Activated T-cell treated with anti-CD3 and anti-CD28 coated beads, Interleukin-2, amount 50 U/mL, for 24 hours (primary cell): ENCODE results near the gene VWA8.
"Not testable (repeated sequence)": the region's sequence is repeated elsewhere in the genome, so short reads cannot be mapped to it uniquely, and the experiment has no call there.

Source experiments
- DNase-seq: peaks from one replicate; pipeline ENCODE4 v3.0.0-alpha.2; 2020
- H3K27ac Mint-ChIP-seq: 2 replicates; pipeline ENCODE4 v1.8.0; 2020; ENCODE audit warnings: mild to moderate bottlenecking, mixed read lengths
- H3K27me3 Mint-ChIP-seq: 2 replicates; pipeline ENCODE4 v1.8.0; 2020; ENCODE audit warnings: mixed read lengths
- H3K36me3 Mint-ChIP-seq: 2 replicates; pipeline ENCODE4 v1.8.0; 2020; ENCODE audit warnings: low read depth, mixed read lengths
- H3K4me1 Mint-ChIP-seq: 2 replicates; pipeline ENCODE4 v1.8.0; 2020; ENCODE audit warnings: low read depth, mixed read lengths
- H3K4me3 Mint-ChIP-seq: 2 replicates; pipeline ENCODE4 v1.8.0; 2020; ENCODE audit warnings: mild to moderate bottlenecking, moderate library complexity, mixed read lengths
- H3K9me3 Mint-ChIP-seq: 2 replicates; pipeline ENCODE4 v1.8.0; 2020; ENCODE audit warnings: mixed read lengths

Gene VWA8

DNA sequence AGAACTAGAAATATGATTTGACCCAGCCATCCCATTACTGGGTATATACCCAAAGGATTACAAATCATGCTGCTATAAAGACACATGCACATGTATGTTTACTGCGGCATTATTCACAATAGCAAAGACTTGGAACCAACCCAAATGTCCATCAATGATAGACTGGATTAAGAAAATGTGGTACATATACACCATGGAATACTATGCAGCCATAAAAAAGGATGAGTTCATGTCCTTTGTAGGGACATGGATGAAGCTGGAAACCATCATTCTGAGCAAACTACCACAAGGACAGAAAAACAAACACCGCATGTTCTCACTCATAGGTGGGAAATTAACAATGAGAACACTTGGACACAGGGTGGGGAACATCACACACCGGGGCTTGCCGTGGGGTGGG is 38.0 kb downstream of the VWA8 start:
- H3K4me3 Mint-ChIP-seq, H3K27ac Mint-ChIP-seq, H3K27me3 Mint-ChIP-seq, DNase-seq: not testable (repeated sequence)
- peaks cover 76% of the 10 kb centered on the region for H3K4me1 Mint-ChIP-seq
- peaks cover 77% of the 10 kb centered on the region for H3K36me3 Mint-ChIP-seq
- H3K9me3 Mint-ChIP-seq: peaks cover 30% of the 10 kb centered on the region

DNA sequence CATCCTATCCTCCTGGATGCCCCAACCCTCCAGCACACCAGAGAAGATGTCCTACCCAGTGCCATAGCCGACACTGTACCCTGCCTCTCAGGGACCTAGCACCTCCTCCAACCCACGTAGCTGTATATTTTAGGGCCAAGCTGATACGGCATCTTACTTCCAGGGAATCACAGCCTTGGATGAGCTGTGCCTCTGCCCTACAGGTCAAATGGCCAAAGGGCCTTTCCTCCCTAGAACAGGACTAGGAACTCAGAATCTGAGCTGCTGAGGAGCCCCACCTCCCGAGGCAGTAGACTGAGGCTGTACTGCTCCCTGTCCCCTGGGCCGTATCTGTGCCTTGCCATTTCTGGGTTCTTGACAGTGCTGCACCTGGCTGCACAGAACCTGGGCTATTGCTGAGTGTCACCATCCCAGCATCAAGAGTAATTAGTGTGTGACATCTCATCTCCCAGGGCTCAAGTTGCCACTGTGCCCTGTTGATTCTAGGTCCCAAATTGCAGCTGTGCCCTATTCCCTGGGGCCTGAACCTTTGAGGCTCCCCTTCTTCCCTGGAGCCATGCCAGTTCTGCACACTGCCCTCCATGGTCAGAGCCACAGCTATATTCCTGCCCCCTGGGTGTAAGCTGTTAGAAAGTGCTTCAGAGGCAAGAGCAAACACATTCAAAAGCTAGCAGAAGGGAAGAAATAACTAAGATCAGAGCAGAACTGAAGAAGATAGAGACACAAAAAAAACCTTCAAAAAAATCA is 41.0 kb downstream of the VWA8 start:
- no peak overlapping the region for H3K4me3 Mint-ChIP-seq
- peak overlapping the region; percentile 77 for H3K27ac Mint-ChIP-seq

DNA sequence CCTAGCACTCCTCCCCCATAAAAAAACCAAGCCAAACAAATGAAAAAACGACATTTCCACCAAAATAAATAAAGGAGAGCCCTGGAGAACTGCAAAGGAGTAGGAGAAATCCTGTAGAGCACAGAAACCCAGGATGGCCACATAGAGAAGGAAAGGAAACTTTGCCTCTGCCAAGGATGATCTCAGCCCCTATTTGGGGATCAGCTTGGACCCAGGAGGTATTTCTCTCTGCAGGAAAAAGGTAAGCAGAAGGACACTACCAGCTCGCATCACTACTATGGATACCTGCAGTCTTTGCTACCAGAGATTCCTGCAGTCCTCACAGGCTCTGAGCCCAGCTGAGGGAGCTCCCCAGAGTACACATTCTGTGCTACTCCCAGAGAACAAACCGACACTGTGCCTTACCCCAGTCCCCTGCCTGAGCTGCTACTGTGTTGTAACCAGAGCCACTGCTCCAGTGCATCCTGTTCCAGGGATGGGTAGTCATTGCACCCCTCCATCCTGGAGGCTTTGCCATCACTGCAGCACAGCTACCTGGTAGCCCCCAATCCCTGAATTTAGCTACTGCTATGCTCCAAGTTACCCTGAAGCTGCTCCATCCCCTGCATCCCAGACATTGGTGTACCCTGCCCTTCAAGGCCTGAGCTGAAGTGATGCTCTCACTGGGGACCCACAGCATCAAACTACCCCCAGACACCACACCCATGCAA is 41.7 kb downstream of the VWA8 start:
- Mint-ChIP-seq H3K9me3 (peaks cover 16% of the 10 kb centered on the region), H3K36me3 (peaks cover 51% of the 10 kb centered on the region), H3K4me3 (no peak overlapping the region), H3K27ac (peak overlapping the region; percentile 77), H3K27me3 (no peaks in the 10 kb centered on the region), H3K4me1 (peaks cover 79% of the 10 kb centered on the region)
- no peak for DNase-seq

More for the DNA sequence above, 41.0 kb downstream of the VWA8 start:
- Mint-ChIP-seq H3K9me3 (peaks cover 22% of the 10 kb centered on the region), H3K27me3 (no peaks in the 10 kb centered on the region), H3K36me3 (peaks cover 54% of the 10 kb centered on the region), H3K4me1 (peaks cover 79% of the 10 kb centered on the region)
- no peak for DNase-seq

DNA sequence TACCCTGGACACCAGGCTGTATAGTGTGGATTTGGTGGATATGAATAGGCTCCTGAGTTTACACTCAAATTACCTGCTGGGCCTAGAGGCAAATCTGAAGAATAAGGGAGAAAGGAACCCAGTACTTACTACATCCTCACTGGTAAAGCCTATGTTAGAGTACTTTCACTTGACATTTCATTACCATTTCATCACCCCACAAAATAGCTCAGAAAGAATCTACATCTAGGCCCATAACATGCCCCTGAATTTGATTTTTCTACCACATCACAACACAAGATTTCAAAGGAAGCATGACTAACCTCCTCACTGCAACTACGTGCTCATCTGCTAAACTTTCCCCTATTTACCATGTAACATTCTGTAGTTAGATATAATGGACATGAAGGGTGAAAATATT is 43.3 kb downstream of the VWA8 start:
- no peak for DNase-seq
- Mint-ChIP-seq H3K27me3 (no peaks in the 10 kb centered on the region), H3K36me3 (peaks cover 41% of the 10 kb centered on the region), H3K4me3 (peak overlapping the region; percentile 59), H3K4me1 (peaks cover 76% of the 10 kb centered on the region), H3K27ac (peak overlapping the region; percentile 92), H3K9me3 (peaks cover 8% of the 10 kb centered on the region)

DNA sequence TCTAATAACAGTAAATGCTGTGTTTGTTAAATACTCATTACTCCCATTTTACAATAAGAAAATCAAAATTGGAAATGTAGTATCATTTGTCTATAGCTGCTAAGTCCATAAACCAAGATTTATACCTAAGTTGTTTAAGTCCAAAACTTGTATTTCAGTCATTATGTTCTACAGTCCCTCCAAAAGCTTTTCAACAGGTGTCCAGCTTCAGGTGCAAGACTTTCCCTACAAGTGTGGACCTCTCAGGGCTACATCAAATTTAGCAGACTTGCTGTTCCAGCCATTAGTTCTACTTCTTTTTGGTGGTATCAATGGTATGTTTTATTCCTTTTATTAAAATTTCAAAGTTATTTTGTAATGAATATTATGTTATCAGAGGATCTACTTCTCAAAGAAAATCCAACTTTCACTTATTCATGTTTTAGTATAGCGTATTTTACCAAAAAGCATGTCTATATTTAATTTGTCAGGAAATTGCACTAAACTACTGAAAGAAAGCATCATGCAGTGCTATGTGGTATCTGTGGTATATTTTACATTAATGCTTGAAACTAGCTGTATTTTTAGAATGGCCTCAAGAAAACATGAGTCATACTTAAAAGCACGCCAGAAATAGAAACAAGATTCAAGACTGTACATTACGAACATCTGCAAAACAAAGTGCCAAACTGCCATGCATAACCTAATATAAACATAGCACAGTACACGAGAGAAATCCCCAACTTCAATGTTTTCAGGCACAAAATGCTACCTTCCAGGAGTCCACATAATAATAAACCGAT is 44.5 kb downstream of the VWA8 start:
- no peak for DNase-seq
- H3K9me3 Mint-ChIP-seq: peaks cover 2% of the 10 kb centered on the region
- peak overlapping the region; percentile 70 for H3K4me3 Mint-ChIP-seq
- H3K27me3 Mint-ChIP-seq: no peaks in the 10 kb centered on the region
- H3K36me3 Mint-ChIP-seq: peaks cover 32% of the 10 kb centered on the region
- peaks cover 70% of the 10 kb centered on the region for H3K4me1 Mint-ChIP-seq
- peak overlapping the region; percentile 95 for H3K27ac Mint-ChIP-seq

DNA sequence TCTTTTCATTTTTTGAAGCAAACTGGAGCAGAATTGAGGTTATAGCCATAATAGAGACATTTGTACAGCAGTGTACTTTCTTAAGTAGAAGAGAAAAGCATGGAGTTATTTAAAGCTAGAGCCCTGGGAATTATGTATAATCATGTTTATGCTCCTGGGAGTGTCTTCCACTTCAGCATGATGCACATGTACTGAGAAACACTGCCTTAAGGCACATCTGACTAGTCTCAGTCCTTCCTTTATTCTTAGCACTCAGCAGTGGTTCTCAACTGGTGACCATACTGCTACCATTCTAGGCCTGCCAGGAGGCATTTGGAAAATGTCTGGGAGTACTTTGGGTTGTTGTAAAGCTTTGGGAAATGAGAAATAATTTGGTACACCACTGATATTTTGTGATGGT is 45.8 kb downstream of the VWA8 start:
- Mint-ChIP-seq H3K36me3 (peaks cover 32% of the 10 kb centered on the region), H3K9me3 (no peaks in the 10 kb centered on the region), H3K27ac (peak overlapping the region; percentile 95), H3K4me3 (no peak overlapping the region), H3K4me1 (peaks cover 62% of the 10 kb centered on the region), H3K27me3 (no peaks in the 10 kb centered on the region)
- no peak for DNase-seq

DNA sequence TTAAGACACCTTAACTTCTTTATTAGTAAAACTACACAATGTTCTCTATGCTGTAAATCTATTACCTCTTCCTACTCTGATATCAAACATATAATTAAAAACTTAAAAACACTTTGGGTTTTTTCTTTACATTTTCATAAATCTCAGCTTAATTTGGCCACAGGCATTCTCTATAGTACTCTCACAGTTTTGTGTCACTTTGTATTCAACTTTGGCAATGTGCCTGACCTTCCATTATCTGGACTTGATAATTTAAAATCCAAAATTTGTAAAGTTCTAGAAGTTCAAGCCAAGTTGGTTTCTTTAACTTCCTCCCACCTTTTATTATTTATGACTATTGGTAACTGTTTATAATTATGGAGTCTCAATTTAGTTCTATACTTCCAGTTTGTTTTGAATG is 46.4 kb downstream of the VWA8 start:
- Mint-ChIP-seq H3K36me3 (peaks cover 36% of the 10 kb centered on the region), H3K27me3 (no peaks in the 10 kb centered on the region), H3K27ac (no peak overlapping the region), H3K4me3 (no peak overlapping the region), H3K4me1 (peaks cover 60% of the 10 kb centered on the region), H3K9me3 (no peaks in the 10 kb centered on the region)
- DNase-seq: no peak

DNA sequence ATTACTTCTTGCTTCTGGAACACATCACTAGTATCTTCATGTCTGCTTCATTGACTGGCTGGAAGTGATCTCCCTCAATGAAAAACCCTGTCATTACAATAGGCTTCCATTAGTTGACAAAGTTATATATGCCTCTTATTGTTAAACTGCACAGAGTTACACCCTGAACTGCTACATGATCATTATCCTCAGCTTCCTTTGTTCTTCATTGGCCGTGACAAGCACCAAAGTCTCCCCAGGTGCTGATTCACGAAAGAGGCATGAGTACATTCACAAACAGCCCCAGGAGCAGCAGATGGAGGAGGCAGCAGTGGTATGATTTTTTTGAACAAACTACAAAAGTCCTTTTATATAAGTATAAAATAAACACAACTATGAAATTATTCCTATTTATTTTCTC is 51.4 kb downstream of the VWA8 start:
- peaks cover 68% of the 10 kb centered on the region for H3K36me3 Mint-ChIP-seq
- H3K9me3 Mint-ChIP-seq: no peaks in the 10 kb centered on the region
- no peak for DNase-seq
- no peaks in the 10 kb centered on the region for H3K27me3 Mint-ChIP-seq
- H3K27ac Mint-ChIP-seq: no peak overlapping the region
- no peak overlapping the region for H3K4me3 Mint-ChIP-seq
- peaks cover 25% of the 10 kb centered on the region for H3K4me1 Mint-ChIP-seq

DNA sequence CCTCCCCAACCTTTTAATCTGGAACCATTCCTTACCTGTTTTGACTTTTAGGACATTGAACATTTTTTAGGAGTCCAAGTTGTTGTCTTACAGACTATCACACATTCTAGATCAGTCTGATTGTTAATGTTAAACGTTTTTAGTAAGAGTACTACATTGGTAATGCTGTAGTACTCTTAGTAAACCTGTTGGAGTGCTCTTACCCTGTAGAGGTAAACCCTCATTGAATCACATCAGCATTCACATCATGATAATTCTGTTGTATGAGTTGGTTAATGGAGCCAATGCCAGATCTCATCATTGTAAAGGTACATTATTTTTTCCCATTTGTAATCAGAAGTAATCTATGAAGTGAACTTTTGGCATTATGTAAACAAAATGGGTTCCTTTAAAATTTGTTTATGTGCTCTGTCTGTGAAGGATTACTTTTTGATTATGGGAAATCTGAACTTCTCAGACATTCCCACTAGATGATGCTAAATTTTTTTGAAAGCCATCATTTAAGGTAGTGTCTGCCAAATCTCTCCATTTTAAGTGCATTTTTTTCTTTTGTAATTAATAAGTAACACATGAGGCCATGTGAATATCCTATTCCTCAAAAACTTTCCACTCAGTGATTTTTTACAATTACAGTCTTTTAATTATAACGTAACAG is 55.2 kb downstream of the VWA8 start:
- H3K27ac Mint-ChIP-seq: no peak overlapping the region
- H3K9me3 Mint-ChIP-seq: no peaks in the 10 kb centered on the region
- H3K4me3 Mint-ChIP-seq: no peak overlapping the region
- no peaks in the 10 kb centered on the region for H3K27me3 Mint-ChIP-seq
- peaks cover 25% of the 10 kb centered on the region for H3K4me1 Mint-ChIP-seq
- H3K36me3 Mint-ChIP-seq: peaks cover 71% of the 10 kb centered on the region
- no peak for DNase-seq

DNA sequence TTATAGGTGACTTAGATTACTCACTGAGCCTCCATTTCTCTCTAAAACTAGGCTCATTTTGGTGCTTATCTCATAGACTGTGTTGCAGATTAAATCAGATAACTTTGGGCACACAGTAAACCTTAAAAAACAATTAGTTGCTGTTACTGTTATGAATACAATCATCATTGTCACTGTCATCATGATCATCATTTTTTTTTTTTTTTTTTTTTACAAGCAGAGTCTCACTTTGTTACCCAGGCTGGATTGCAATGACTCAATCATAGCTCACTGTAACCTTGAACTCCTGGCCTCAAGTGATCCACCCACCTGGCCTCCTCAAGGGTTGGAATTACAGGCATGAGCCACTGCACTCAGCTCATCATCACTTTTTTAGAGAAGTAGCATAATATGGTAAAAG is 60.0 kb downstream of the VWA8 start:
- H3K9me3 Mint-ChIP-seq: no peaks in the 10 kb centered on the region
- peaks cover 20% of the 10 kb centered on the region for H3K4me1 Mint-ChIP-seq
- H3K4me3 Mint-ChIP-seq: no peak overlapping the region
- H3K36me3 Mint-ChIP-seq: peaks cover 52% of the 10 kb centered on the region
- peak overlapping the region; percentile 32 for H3K27ac Mint-ChIP-seq
- no peak for DNase-seq
- no peaks in the 10 kb centered on the region for H3K27me3 Mint-ChIP-seq

DNA sequence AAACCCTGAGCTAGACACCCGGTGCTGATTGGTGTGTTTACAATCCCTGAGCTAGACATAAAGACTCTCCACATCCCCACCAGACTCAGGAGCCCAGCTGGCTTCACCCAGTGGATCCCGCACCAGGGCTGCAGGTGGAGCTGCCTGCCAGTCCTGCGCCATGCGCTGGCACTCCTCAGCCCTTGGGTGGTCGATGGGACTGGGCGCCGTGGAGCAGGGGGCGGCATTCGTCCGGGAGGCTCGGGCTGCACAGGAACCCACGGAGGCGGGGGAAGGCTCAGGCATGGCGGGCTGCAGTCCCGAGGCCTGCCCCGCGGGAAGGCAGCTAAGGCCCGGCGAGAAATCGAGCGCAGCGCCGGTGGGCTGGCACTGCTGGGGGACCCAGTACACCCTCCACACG is 62.5 kb downstream of the VWA8 start:
- H3K27ac Mint-ChIP-seq, H3K27me3 Mint-ChIP-seq, H3K4me3 Mint-ChIP-seq, DNase-seq, H3K9me3 Mint-ChIP-seq: not testable (repeated sequence)
- H3K4me1 Mint-ChIP-seq: peaks cover 19% of the 10 kb centered on the region
- peaks cover 57% of the 10 kb centered on the region for H3K36me3 Mint-ChIP-seq

DNA sequence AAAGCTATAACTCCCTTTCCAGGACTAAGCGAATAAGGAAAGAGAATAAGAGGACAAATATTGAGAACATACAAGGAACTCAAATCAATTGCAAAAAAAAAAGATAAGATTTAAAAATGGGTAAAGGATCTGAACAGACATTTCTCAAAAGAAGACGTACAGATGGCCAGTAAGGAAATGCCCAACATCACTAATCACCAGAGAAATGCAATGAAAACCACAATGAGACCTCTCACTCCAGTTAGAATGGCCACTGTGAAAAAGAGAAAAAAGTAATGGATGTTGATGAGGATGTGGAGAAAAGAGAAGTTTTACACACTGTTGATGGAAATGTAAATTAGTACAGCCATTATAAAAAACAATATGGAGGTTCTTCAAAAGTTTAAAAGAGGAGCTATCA is 63.8 kb downstream of the VWA8 start:
- Mint-ChIP-seq H3K27me3 (no peaks in the 10 kb centered on the region), H3K4me1 (peaks cover 18% of the 10 kb centered on the region), H3K27ac (no peak overlapping the region), H3K36me3 (peaks cover 60% of the 10 kb centered on the region), H3K9me3 (no peaks in the 10 kb centered on the region), H3K4me3 (no peak overlapping the region)
- no peak for DNase-seq

DNA sequence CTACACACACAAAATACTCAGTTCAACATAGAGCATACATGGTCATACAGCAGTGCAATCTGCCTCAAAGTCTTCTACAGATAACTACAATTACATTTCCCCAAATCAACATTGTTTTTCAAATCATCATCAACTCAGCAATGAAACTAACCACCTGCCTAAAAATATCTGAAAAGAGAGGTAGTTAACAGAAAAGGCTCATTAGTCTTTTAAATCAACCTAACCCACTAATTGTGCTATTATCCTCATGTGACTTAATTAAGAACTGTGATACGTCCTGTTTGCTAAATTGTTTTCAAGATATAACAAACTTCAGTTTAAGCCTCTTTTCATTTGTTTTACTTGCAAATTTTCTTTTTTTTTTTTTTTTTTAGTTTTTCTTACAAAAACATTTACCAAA is 65.4 kb downstream of the VWA8 start:
- peaks cover 9% of the 10 kb centered on the region for H3K4me1 Mint-ChIP-seq
- no peak for DNase-seq
- no peaks in the 10 kb centered on the region for H3K27me3 Mint-ChIP-seq
- no peak overlapping the region for H3K27ac Mint-ChIP-seq
- no peak overlapping the region for H3K4me3 Mint-ChIP-seq
- H3K36me3 Mint-ChIP-seq: peaks cover 64% of the 10 kb centered on the region
- H3K9me3 Mint-ChIP-seq: no peaks in the 10 kb centered on the region

DNA sequence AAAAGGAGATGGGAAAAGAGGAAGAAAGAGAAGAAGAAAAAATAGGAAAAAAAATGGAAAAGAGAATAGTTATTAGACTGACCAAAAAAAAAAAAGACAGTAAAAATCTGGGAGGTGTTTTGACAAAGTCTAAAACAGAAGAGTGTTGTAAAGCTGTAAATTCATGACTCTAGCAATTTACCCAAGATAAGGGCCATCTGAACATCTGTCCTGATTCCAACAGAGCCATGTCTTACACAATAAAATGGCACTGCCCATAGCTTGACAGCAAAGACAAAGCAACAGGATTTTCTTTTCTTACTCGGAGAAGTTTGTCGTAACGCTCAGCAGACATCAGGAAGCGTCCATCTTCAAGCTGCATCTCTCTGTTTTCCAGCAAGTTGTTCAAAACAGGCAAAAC is 69.8 kb downstream of the VWA8 start:
- no peak overlapping the region for H3K27ac Mint-ChIP-seq
- no peaks in the 10 kb centered on the region for H3K27me3 Mint-ChIP-seq
- no peaks in the 10 kb centered on the region for H3K9me3 Mint-ChIP-seq
- peaks cover 75% of the 10 kb centered on the region for H3K36me3 Mint-ChIP-seq
- no peak for DNase-seq
- H3K4me1 Mint-ChIP-seq: peaks cover 11% of the 10 kb centered on the region
- no peak overlapping the region for H3K4me3 Mint-ChIP-seq
